Calu3 (cell line): ENCODE data around the gene CHADL. TPM values are rescaled to one million over a fixed set of nuclear protein-coding genes. Genes with fewer than 3 reads are reported as not detected.

Experiments used
- BruUV-seq: library from RNA; stranded (reverse); fragments of 400-500 nt; replicated peaks from 2 replicates; lab custom pipeline; 2021; lab: Mats Ljungman, UMichigan
- CTCF ChIA-PET: fragments of 300-600 bp; sonication (Branson Sonifier 250); formaldehyde crosslinking; loops from one replicate; lab custom pipeline; 2022; ENCODE audit warnings: antibody characterized with exemption; lab: Charles Lee
- DNase-seq: peaks from one replicate; pipeline ENCODE4 v3.0.0; 2022
- H3K27ac Mint-ChIP-seq: one replicate; pipeline ENCODE4 v1.8.0; 2022; ENCODE audit warnings: mixed read lengths; ENCODE audit not compliant: unreplicated experiment
- H3K27me3 Mint-ChIP-seq: one replicate; pipeline ENCODE4 v1.8.0; 2022; ENCODE audit warnings: mixed read lengths; ENCODE audit not compliant: unreplicated experiment
- H3K36me3 Mint-ChIP-seq: one replicate; pipeline ENCODE4 v1.8.0; 2022; ENCODE audit warnings: mild to moderate bottlenecking, moderate library complexity, mixed read lengths; ENCODE audit not compliant: insufficient read depth, unreplicated experiment
- H3K4me1 Mint-ChIP-seq: one replicate; pipeline ENCODE4 v1.8.0; 2022; ENCODE audit warnings: mild to moderate bottlenecking, low read depth, mixed read lengths; ENCODE audit not compliant: unreplicated experiment
- H3K4me3 Mint-ChIP-seq: one replicate; pipeline ENCODE4 v1.8.0; 2022; ENCODE audit warnings: mild to moderate bottlenecking, low read depth, moderate library complexity, mixed read lengths; ENCODE audit not compliant: unreplicated experiment
- H3K9me3 Mint-ChIP-seq: one replicate; pipeline ENCODE4 v1.8.0; 2022; ENCODE audit warnings: low read depth, mixed read lengths; ENCODE audit not compliant: unreplicated experiment
- intact Hi-C: fragments of 100-400 bp; cut with micrococcal nuclease; formaldehyde crosslinking; loops from one replicate; pipeline ENCODE4 v1.10.0; 2022; ENCODE audit not compliant: unreplicated experiment
- total RNA-seq: library from RNA; stranded (reverse); gene quantifications from 2 replicates; pipeline ENCODE4 v1.2.3, GENCODE V29; 2022
- TF ChIP-seq, protein P1 (sequence below): fragments of 200-600 bp; IDR thresholded peaks from one replicate; pipeline ENCODE4 v1.8.0; 2022; ENCODE audit warnings: antibody characterized with exemption; ENCODE audit not compliant: unreplicated experiment

The CHADL gene
- total RNA-seq, 1 experiment from 2014 or later: 0.73 TPM

DNA sequence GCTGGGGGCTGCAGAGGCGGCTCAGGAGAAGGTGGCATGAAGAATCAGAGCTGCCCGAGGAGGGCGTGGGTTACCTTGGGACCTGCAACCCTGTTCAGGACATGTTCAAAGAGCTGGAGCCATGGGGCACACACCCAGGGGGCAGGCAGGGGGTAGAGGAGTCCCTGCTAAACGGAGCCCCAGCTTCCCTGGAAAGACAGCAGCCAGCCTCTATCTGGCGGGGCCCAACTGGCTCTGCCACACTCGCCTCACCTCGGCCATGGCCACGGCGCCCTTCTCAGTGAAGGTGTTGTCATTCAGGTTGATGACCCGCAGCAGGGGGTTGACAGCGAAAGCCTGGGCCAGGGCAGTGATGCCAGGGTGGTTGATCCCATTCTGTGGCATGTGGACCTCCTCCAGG lies 17.0 kb upstream of the CHADL start:
- no TSS peak for BruUV-seq
- Mint-ChIP-seq H3K9me3 (no peaks in the 10 kb centered on the region), H3K36me3 (peaks cover 89% of the 10 kb centered on the region), H3K27ac (no peak overlapping the region), H3K4me1 (peaks cover 12% of the 10 kb centered on the region), H3K4me3 (no peak overlapping the region), H3K27me3 (no peaks in the 10 kb centered on the region)
- DNase-seq: no peak
- CTCF ChIA-PET: interaction anchor here (0.6 to 0.7 kb wide), 2 partner anchors 9 to 87 kb away, joined by 3 to 5 read pairs; no protein-coding TSS in a partner anchor
- intact Hi-C loops: no loop called here
- TF ChIP-seq, protein P1, sequence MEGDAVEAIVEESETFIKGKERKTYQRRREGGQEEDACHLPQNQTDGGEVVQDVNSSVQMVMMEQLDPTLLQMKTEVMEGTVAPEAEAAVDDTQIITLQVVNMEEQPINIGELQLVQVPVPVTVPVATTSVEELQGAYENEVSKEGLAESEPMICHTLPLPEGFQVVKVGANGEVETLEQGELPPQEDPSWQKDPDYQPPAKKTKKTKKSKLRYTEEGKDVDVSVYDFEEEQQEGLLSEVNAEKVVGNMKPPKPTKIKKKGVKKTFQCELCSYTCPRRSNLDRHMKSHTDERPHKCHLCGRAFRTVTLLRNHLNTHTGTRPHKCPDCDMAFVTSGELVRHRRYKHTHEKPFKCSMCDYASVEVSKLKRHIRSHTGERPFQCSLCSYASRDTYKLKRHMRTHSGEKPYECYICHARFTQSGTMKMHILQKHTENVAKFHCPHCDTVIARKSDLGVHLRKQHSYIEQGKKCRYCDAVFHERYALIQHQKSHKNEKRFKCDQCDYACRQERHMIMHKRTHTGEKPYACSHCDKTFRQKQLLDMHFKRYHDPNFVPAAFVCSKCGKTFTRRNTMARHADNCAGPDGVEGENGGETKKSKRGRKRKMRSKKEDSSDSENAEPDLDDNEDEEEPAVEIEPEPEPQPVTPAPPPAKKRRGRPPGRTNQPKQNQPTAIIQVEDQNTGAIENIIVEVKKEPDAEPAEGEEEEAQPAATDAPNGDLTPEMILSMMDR: no peak

DNA sequence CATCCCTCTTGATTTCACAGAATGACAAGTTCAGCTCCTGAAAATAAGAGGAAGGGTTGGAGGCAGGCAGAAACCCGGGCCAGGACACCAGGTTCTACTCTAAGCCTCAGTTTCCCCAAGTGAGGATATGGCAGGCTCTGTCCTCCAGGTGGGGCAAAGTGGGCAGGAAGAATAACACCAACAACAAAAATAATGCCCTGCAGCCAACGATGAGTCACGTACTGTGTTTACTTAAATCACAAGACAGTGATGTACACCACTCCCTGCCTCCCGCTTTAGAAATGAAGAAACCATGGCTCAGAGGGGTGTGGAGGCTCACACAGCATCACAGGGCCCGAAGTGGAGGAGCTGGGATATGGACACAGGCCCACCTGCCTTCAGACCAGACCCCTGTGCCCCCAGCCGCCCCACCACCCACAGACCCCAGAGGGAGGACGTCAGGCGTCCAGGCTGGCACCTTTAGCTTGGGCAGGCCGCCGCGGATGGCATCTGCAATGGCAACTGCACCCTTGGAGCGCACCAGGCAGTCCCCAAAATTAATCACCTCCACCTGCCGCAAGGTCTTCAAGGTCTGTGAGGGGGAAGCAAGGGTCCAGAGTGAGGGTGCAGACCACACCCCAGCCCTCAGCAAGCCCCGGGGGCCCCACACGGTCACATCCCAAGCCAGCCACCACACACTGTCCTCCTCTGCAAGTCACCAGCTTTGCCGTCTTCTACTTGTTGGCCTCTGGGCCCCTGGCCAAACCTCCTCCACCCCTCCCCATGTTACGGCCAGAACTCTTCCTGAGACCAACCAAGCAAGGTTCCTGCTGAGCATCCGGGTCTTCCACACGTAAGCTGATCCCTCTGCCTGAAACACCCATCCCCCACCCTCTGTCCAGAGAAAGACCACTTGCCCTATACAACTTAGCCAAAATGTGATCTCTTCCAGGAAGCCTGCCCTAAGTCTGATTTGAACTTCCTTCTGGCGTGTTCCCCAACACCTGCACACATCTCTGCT lies 15.8 kb upstream of the CHADL start:
- H3K4me3 Mint-ChIP-seq: no peak overlapping the region
- peaks cover 12% of the 10 kb centered on the region for H3K4me1 Mint-ChIP-seq
- H3K9me3 Mint-ChIP-seq: no peaks in the 10 kb centered on the region
- H3K27me3 Mint-ChIP-seq: no peaks in the 10 kb centered on the region
- peaks cover 90% of the 10 kb centered on the region for H3K36me3 Mint-ChIP-seq
- DNase-seq: no peak
- intact Hi-C loops: no loop called here
- no TSS peak for BruUV-seq
- TF ChIP-seq, protein P1: no peak
- CTCF ChIA-PET: interaction anchor here (0.5 to 0.6 kb wide), 3 partner anchors 86 to 845 kb away, joined by 3 to 5 read pairs (median 3); no protein-coding TSS in a partner anchor
- H3K27ac Mint-ChIP-seq: peak overlapping the region; percentile 27

- CTCF ChIA-PET: no interaction called here
Measured at GRCh38 chr22:41254230-41254629, 13.5 kb upstream of the CHADL start.

GRCh38 chr22:41252365-41252764 lies 11.6 kb upstream of the CHADL start:
- peaks cover 11% of the 10 kb centered on the region for H3K4me1 Mint-ChIP-seq
- no peak overlapping the region for H3K4me3 Mint-ChIP-seq
- H3K9me3 Mint-ChIP-seq: no peaks in the 10 kb centered on the region
- no peaks in the 10 kb centered on the region for H3K27me3 Mint-ChIP-seq
- intact Hi-C loops: no loop called here
- no peak for DNase-seq
- peaks cover 94% of the 10 kb centered on the region for H3K36me3 Mint-ChIP-seq
- BruUV-seq: no TSS peak
- TF ChIP-seq, protein P1: no peak
- no peak overlapping the region for H3K27ac Mint-ChIP-seq
- CTCF ChIA-PET: no interaction called here

More at GRCh38 chr22:41254230-41254629, 13.5 kb upstream of the CHADL start:
- H3K9me3 Mint-ChIP-seq: no peaks in the 10 kb centered on the region
- no TSS peak for BruUV-seq
- peaks cover 12% of the 10 kb centered on the region for H3K4me1 Mint-ChIP-seq
- peaks cover 89% of the 10 kb centered on the region for H3K36me3 Mint-ChIP-seq
- TF ChIP-seq, protein P1: no peak
- H3K27ac Mint-ChIP-seq: no peak overlapping the region
- no peak overlapping the region for H3K4me3 Mint-ChIP-seq
- H3K27me3 Mint-ChIP-seq: no peaks in the 10 kb centered on the region
- DNase-seq: no peak
- intact Hi-C loops: no loop called here
